ENCODE data around the gene SMOC2. TPM values are rescaled to one million over a fixed set of nuclear protein-coding genes. Genes with fewer than 3 reads are reported as not detected.

The SMOC2 gene
- total and polyA plus RNA-seq, 2 donors (not counting 1 experiment from before 2014, with no cell fraction given): 0.37 TPM; not detected in 1

- no peaks in the 10 kb centered on the region for H3K27me3 Mint-ChIP-seq
- Histone ChIP-seq H2AFZ (ENCODE audit: insufficient read depth, low read depth, low read length, poor library complexity, severe bottlenecking) (no peak overlapping the region), H3K36me3 (replicated peaks in 1 of 2; ENCODE audit: control extremely low read depth in 1 of 2, control insufficient read depth in 1 of 2, extremely low read depth in 1 of 2, insufficient read depth in 2 of 2, low read length in 1 of 2) (no peaks in the 10 kb centered on the region), H3K4me2 (replicated peaks; ENCODE audit: low read depth, low read length, poor library complexity, severe bottlenecking) (no peak overlapping the region), H3K27ac (ENCODE audit: low read length in 2 of 2) (no peak overlapping the region), H3K4me1 (ENCODE audit: control insufficient read depth in 2 of 2, insufficient read depth in 2 of 2, low read length in 2 of 2) (no peaks in the 10 kb centered on the region), H3K27me3 (replicated peaks in 1 of 4; ENCODE audit: control extremely low read depth in 1 of 4, control insufficient read depth in 3 of 4, insufficient read depth in 4 of 4, low read length in 3 of 4) (no peaks in the 10 kb centered on the region), H3K4me3 (ENCODE audit: control extremely low read depth in 1 of 5, extremely low read depth in 1 of 5, insufficient read depth in 1 of 5, low read depth in 2 of 5, low read length in 4 of 5) (no peak overlapping the region), H4K20me1 (ENCODE audit: control insufficient read depth, insufficient read depth, low read length, poor library complexity, severe bottlenecking) (no peaks in the 10 kb centered on the region), H3K9ac (ENCODE audit: low read length) (no peak overlapping the region), H3K9me3 (ENCODE audit: control extremely low read depth in 1 of 3, control insufficient read depth in 2 of 3, insufficient read depth in 1 of 3, low read length in 2 of 3) (peaks cover 0 to 3% (median 0%) of the 10 kb centered on the region in 3 donors), H3K79me2 (ENCODE audit: control insufficient read depth, insufficient read depth, low read length) (no peaks in the 10 kb centered on the region)
- WGBS (ENCODE audit: insufficient coverage): 84% methylated on average over 6 of the region's 6 CpGs
- no peak for TF ChIP-seq CTCF (IDR thresholded peaks at IDR 0.05)
- TF ChIP-seq EZH2 (IDR thresholded peaks at IDR 0.05; ENCODE audit: borderline replicate concordance, insufficient read depth, low read depth, low read length, poor library complexity, severe bottlenecking): no peak
- DNase-seq: no peak
- ChIA-PET CTCF (no interaction called here), POLR2A (no interaction called here)
- H3K27ac Mint-ChIP-seq: no peak overlapping the region
- H3K9me3 Mint-ChIP-seq (ENCODE audit: insufficient read depth): no peaks in the 10 kb centered on the region
- intact Hi-C loops (cut with micrococcal nuclease): no loop called here
- H3K4me1 Mint-ChIP-seq: no peaks in the 10 kb centered on the region
- H3K4me3 Mint-ChIP-seq: no peak overlapping the region
- no peak for ATAC-seq (ENCODE audit: low read depth)
These were observed 104.4 kb downstream of the SMOC2 start for GRCh38 chr6:168545428-168545827.

GRCh38 chr6:168546151-168546550, 105.2 kb downstream of the SMOC2 start:
- ChIA-PET CTCF (no interaction called here), POLR2A (no interaction called here)
- H4K20me1 ChIP-seq (ENCODE audit: control insufficient read depth, insufficient read depth, low read length, poor library complexity, severe bottlenecking): no peaks in the 10 kb centered on the region
- H3K36me3 ChIP-seq (replicated peaks in 1 of 2; ENCODE audit: control extremely low read depth in 1 of 2, control insufficient read depth in 1 of 2, extremely low read depth in 1 of 2, insufficient read depth in 2 of 2, low read length in 1 of 2): no peaks in the 10 kb centered on the region
- H3K27ac ChIP-seq (ENCODE audit: low read length in 2 of 2): no peak overlapping the region
- no peaks in the 10 kb centered on the region for H3K4me1 ChIP-seq (ENCODE audit: control insufficient read depth in 2 of 2, insufficient read depth in 2 of 2, low read length in 2 of 2)
- peaks cover 0 to 4% (median 0%) of the 10 kb centered on the region in 3 donors for H3K9me3 ChIP-seq (ENCODE audit: control extremely low read depth in 1 of 3, control insufficient read depth in 2 of 3, insufficient read depth in 1 of 3, low read length in 2 of 3)
- no peak overlapping the region for H3K4me3 Mint-ChIP-seq
- no peak overlapping the region for H2AFZ ChIP-seq (ENCODE audit: insufficient read depth, low read depth, low read length, poor library complexity, severe bottlenecking)
- no peak overlapping the region for H3K27ac Mint-ChIP-seq
- H3K9me3 Mint-ChIP-seq (ENCODE audit: insufficient read depth): no peaks in the 10 kb centered on the region
- H3K4me2 ChIP-seq (replicated peaks; ENCODE audit: low read depth, low read length, poor library complexity, severe bottlenecking): no peak overlapping the region
- DNase-seq (no peak), ATAC-seq (ENCODE audit: low read depth) (no peak)
- intact Hi-C loops (cut with micrococcal nuclease): no loop called here
- H3K4me3 ChIP-seq (ENCODE audit: control extremely low read depth in 1 of 5, extremely low read depth in 1 of 5, insufficient read depth in 1 of 5, low read depth in 2 of 5, low read length in 4 of 5): no peak overlapping the region
- TF ChIP-seq CTCF (IDR thresholded peaks at IDR 0.05): no peak
- no peak for TF ChIP-seq EZH2 (IDR thresholded peaks at IDR 0.05; ENCODE audit: borderline replicate concordance, insufficient read depth, low read depth, low read length, poor library complexity, severe bottlenecking)
- H3K27me3 Mint-ChIP-seq: no peaks in the 10 kb centered on the region
- no CpG with 5 or more reads among the region's 5 CpGs for WGBS (ENCODE audit: insufficient coverage)
- no peak overlapping the region for H3K9ac ChIP-seq (ENCODE audit: low read length)
- no peaks in the 10 kb centered on the region for H3K79me2 ChIP-seq (ENCODE audit: control insufficient read depth, insufficient read depth, low read length)
- H3K4me1 Mint-ChIP-seq: no peaks in the 10 kb centered on the region
- no peaks in the 10 kb centered on the region for H3K27me3 ChIP-seq (replicated peaks in 1 of 4; ENCODE audit: control extremely low read depth in 1 of 4, control insufficient read depth in 3 of 4, insufficient read depth in 4 of 4, low read length in 3 of 4)

Measured in B cell (primary cell).